Activated CD4-positive, alpha-beta T cell treated with anti-CD3 and anti-CD28 coated beads, Interleukin-2, Interleukin-6, amounts not matched to agents 100 ng/mL and 50 ng/mL, durations not matched to agents 16 hours and 8 hours (primary cell): ENCODE results near the gene TMUB1.

Source experiments
- DNase-seq: peaks from one replicate; pipeline ENCODE4 v3.0.0-alpha.2; 2020

TMUB1 gene

GRCh38 chr7:151083071-151083823 is at the start of gene TMUB1:
TMUB1 (minus strand) TSS chr7:151083493; CDS start chr7:151082563, 930 bp downstream.
- DNase-seq, result peak; percentile 88

GRCh38 chr7:151132461-151133205 is 49.3 kb upstream of the TMUB1 start:
- no peak for DNase-seq

GRCh38 chr7:151131592-151132293 is 48.5 kb upstream of the TMUB1 start:
- DNase-seq, result no peak

- no peak for DNase-seq
Measured at GRCh38 chr7:151131224-151131591, 47.9 kb upstream of the TMUB1 start.

- no peak for DNase-seq
Measured at GRCh38 chr7:151130741-151131157, 47.5 kb upstream of the TMUB1 start.

GRCh38 chr7:151129960-151130591 is 46.8 kb upstream of the TMUB1 start:
- no peak for DNase-seq

- no peak for DNase-seq
Measured at GRCh38 chr7:151129117-151129959, 46.0 kb upstream of the TMUB1 start.

- no peak for DNase-seq
Measured at GRCh38 chr7:151128716-151129115, 45.4 kb upstream of the TMUB1 start.

- DNase-seq, result no peak
Measured at GRCh38 chr7:151128144-151128543, 44.9 kb upstream of the TMUB1 start.

GRCh38 chr7:151126491-151127137 is 43.3 kb upstream of the TMUB1 start:
- no peak for DNase-seq

GRCh38 chr7:151125846-151126481 is 42.7 kb upstream of the TMUB1 start:
- no peak for DNase-seq

- DNase-seq, result no peak
Measured at GRCh38 chr7:151125470-151125845, 42.2 kb upstream of the TMUB1 start.

- DNase-seq, result no peak
Measured at GRCh38 chr7:151124899-151125399, 41.7 kb upstream of the TMUB1 start.

- DNase-seq, result no peak
Measured at GRCh38 chr7:151124481-151124880, 41.2 kb upstream of the TMUB1 start.

GRCh38 chr7:151123822-151124464 is 40.6 kb upstream of the TMUB1 start:
- DNase-seq, result peak; percentile 89

- DNase-seq, result no peak
Measured at GRCh38 chr7:151123158-151123821, 40.0 kb upstream of the TMUB1 start.

- DNase-seq, result no peak
Measured at GRCh38 chr7:151122796-151123157, 39.5 kb upstream of the TMUB1 start.

GRCh38 chr7:151122276-151122675 is 39.0 kb upstream of the TMUB1 start:
- DNase-seq, result no peak

GRCh38 chr7:151121380-151122170 is 38.3 kb upstream of the TMUB1 start:
- no peak for DNase-seq
